NCI-H748 (cell line): ENCODE measurements around the gene ANGPTL8.

ENCODE experiments used
- DNase-seq: peaks from one replicate; lab custom pipeline; 2025; ENCODE audit not compliant: unreplicated experiment; lab: John Stamatoyannopoulos, UW

ANGPTL8 gene

GRCh38 chr19:11203194-11204075 is 36.0 kb upstream of the ANGPTL8 start:
- DNase-seq = peak; percentile 35

- DNase-seq = no peak
Observed at GRCh38 chr19:11204076-11204602, 35.3 kb upstream of the ANGPTL8 start.

DNA sequence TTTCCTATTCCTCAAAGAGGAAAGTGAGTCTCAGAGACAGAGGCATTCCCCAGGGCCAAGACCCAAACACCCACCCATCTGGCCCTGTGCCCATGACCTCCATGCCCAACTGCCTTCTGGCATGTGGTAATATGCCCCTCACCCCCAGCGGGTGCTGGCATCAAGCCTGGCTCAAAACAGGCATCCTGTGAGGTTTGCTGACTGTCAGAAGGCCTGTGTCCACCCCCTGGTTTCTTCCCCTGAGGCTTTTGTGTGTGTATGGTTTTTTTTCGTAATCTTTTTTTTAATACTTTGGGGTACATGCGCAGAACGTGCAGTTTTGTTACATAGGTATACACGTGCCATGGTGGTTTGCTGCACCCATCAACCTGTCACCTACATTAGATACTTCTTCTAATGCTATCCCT is 34.5 kb upstream of the ANGPTL8 start:
- DNase-seq = no peak

- no peak for DNase-seq
Observed at GRCh38 chr19:11205939-11206570, 33.4 kb upstream of the ANGPTL8 start.

- DNase-seq = no peak
Observed at GRCh38 chr19:11208561-11209471, 30.6 kb upstream of the ANGPTL8 start.

DNA sequence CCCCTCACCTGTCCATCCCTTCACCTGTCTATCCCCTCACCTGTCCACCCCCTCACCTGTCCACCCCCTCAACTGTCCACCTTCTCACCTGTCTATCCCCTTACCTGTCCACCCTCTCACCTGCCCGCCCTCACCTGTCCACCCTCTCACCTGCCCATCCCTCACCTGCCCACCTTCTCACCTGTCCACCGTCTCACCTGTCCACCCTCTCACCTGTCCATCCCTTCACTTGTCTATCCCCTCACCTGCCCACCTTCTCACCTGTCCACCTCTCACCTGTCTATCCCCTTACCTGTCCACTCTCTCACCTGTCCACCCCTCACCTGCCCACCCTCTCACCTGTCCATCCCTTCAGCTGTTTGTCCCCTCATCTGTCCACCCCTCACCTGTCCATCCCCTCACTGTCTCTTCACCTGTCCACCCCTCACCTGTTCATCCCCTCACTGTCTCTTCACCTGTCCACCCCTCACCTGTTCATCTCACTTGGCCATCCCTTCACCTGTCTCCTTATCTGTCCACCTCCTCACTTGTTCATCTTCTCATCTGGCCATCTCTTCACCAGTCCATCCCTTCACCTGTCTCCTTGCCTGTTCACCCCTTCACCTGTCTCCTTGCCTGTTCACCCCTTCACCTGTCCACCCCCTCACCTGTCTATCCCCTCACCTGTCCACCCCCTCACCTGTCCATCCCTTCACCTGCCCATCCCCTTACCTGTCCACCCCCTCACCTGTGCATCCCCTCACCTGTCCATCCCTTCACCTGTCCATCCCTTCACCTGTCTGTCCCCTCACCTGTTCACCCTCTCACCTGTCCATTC is 29.4 kb upstream of the ANGPTL8 start:
- no peak for DNase-seq

- DNase-seq = no peak
Observed at GRCh38 chr19:11210656-11210928, 28.8 kb upstream of the ANGPTL8 start.

GRCh38 chr19:11214387-11214786 is 25.0 kb upstream of the ANGPTL8 start:
- no peak for DNase-seq

GRCh38 chr19:11221082-11221598 is 18.3 kb upstream of the ANGPTL8 start:
- DNase-seq = no peak

- DNase-seq = no peak
Observed at GRCh38 chr19:11223200-11223599, 16.2 kb upstream of the ANGPTL8 start.

GRCh38 chr19:11224429-11224828 is 15.0 kb upstream of the ANGPTL8 start:
- DNase-seq = no peak

GRCh38 chr19:11225172-11225571 is 14.2 kb upstream of the ANGPTL8 start:
- no peak for DNase-seq

DNA sequence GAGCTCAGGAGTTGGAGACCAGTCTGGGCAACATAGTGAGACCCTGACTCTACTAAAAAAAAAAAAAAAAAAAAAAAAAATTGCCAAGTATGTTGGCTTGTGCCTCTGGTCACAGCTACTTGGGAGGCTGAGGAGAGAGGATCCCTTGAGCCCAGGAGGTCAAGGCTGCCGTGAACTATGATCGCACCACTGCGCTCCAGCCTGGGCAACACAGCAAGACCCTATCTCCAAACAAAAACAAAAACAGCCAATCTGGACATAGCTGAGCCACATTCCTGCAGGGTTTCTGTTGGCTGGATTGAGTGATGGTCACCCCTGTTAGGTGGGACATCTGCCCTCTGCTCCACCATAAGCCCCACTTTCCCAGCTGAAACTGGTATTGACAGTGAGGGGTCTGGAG is 13.6 kb upstream of the ANGPTL8 start:
- no peak for DNase-seq

DNA sequence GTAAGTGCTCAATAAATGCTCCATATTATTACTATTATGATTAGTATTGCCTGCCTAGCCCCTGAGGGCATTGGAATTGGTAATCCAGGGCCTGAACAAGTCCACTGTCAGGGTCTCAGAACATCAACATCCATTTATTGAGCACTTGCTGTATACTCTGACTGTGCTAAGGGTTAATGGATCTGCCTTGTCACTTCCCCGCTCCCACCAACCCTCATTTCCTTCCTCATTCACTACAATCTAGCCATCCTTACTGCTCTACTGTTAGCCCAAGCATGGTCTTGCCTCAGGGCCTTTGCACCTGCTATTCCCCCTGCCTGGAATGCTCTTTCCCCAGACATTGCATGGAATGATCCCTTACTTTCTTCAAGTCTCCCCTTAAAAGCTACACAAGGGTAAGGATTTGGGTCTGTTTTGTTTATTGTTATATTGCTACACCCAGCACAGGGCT is 12.7 kb upstream of the ANGPTL8 start:
- no peak for DNase-seq

GRCh38 chr19:11227195-11227886 is 12.1 kb upstream of the ANGPTL8 start:
- DNase-seq = peak; percentile 33

- no peak for DNase-seq
Observed at GRCh38 chr19:11230621-11231386, 8.6 kb upstream of the ANGPTL8 start.

- DNase-seq = no peak
Observed at GRCh38 chr19:11232555-11232954, 6.9 kb upstream of the ANGPTL8 start.

GRCh38 chr19:11233073-11233472 is 6.3 kb upstream of the ANGPTL8 start:
- no peak for DNase-seq

GRCh38 chr19:11234486-11235075 is 4.8 kb upstream of the ANGPTL8 start:
- DNase-seq = no peak
